Psoas muscle (tissue), 8 donors: ENCODE data around the gene HTT. TPM values are rescaled to one million over a fixed set of nuclear protein-coding genes. Genes with fewer than 3 reads are reported as not detected.

Experiments used
- ATAC-seq, 4 donors: fragments of 200-7000 bp; cut with Tn5 transposase; one replicate each; pipeline ENCODE4 v1.9.1; 2020; ENCODE audit warnings: moderate library complexity in 3 of 4, mild to moderate bottlenecking in 2 of 4
- DNase-seq, 2 donors: peaks; one replicate each; pipeline ENCODE4 v3.0.0-alpha.2; 2020
- H3K27ac ChIP-seq: fragments of 200-600 bp; one replicate; pipeline ENCODE4 v1.8.0; 2022
- H3K27me3 ChIP-seq, 3 donors: fragments of 200-600 bp in 1 of 3; one replicate each; pipeline versions ENCODE4 v1.6.1 to v1.8.0; 2013 to 2022; ENCODE audit warnings: low read length in 2 of 3, mild to moderate bottlenecking in 2 of 3, moderate library complexity in 1 of 3; ENCODE audit not compliant: insufficient read depth in 3 of 3
- H3K36me3 ChIP-seq, 2 donors: fragments of 200-600 bp in 1 of 2; one replicate each; pipeline versions ENCODE4 v1.6.1 to v1.8.0; 2013 to 2022; ENCODE audit warnings: low read depth in 1 of 2, mild to moderate bottlenecking in 1 of 2, moderate library complexity in 1 of 2; ENCODE audit not compliant: insufficient read depth in 1 of 2
- H3K4me1 ChIP-seq: fragments of 200-600 bp; one replicate; pipeline ENCODE4 v1.8.0; 2022
- H3K4me3 ChIP-seq: fragments of 200-600 bp; one replicate; pipeline ENCODE4 v1.8.0; 2022; ENCODE audit warnings: mild to moderate bottlenecking
- H3K9me3 ChIP-seq: fragments of 200-600 bp; one replicate; pipeline ENCODE4 v1.8.0; 2022
- WGBS, 3 donors: extraction: QIAGEN DNeasy Blood & Tissue Kit; methylation state at CpG; one replicate each; pipeline versions ENCODE4 v1.1.6 to v1.1.7; 2013; 5-methylcytosine and 5-hydroxymethylcytosine counted together
- intact Hi-C, 2 donors: fragments of 100-400 bp; cut with DNase I; formaldehyde crosslinking; loops; one replicate each; pipeline versions ENCODE4 v1.11.0 to v1.14.2; 2022
- polyA plus RNA-seq, 3 donors: library from polyadenylated mRNA; stranded (reverse); fragments of 200-250 nt; gene quantifications; one replicate each; pipeline ENCODE4 v1.2.3, GENCODE V29; 2013
- total RNA-seq, 4 donors: library from RNA; stranded (reverse); fragmentation: NEBNext Ultra II Directional in 2 of 4; extraction: Animal tissue kit (Norgen Biotek cat#: 25700) in 2 of 4; gene quantifications; one replicate each; pipeline versions ENCODE4 v1.2.1 to v1.2.4, GENCODE V29; 2021 to 2023
- TF ChIP-seq, protein P1 (sequence below): fragments of 200-600 bp; IDR thresholded peaks from one replicate; pipeline ENCODE4 v1.8.0; 2022; ENCODE audit warnings: antibody characterized with exemption
- donor health status: healthy with polysubstance abuse.
- donor health status: DM: no; HTN: no; CAD: no; lungs with moderate emphysema.
- donor health status: Bipolar disorder and iron deficiency.
- donor health status: healthy.
- donor health status: DM: yes; HTN: yes; CAD: no.
- donor health status: DM: no; HTN: no; CAD: no.
- donor health status: DM: no; HTN: no; CAD: no.
- donor health status: DM: yes; HTN: yes; CAD: no.

HTT gene
- total and polyA plus RNA-seq, 7 donors: 6.7 to 39.9 (median 29.6) TPM

GRCh38 chr4:3257556-3258482 lies 183.3 kb downstream of the HTT start:
- TF ChIP-seq, protein P1, sequence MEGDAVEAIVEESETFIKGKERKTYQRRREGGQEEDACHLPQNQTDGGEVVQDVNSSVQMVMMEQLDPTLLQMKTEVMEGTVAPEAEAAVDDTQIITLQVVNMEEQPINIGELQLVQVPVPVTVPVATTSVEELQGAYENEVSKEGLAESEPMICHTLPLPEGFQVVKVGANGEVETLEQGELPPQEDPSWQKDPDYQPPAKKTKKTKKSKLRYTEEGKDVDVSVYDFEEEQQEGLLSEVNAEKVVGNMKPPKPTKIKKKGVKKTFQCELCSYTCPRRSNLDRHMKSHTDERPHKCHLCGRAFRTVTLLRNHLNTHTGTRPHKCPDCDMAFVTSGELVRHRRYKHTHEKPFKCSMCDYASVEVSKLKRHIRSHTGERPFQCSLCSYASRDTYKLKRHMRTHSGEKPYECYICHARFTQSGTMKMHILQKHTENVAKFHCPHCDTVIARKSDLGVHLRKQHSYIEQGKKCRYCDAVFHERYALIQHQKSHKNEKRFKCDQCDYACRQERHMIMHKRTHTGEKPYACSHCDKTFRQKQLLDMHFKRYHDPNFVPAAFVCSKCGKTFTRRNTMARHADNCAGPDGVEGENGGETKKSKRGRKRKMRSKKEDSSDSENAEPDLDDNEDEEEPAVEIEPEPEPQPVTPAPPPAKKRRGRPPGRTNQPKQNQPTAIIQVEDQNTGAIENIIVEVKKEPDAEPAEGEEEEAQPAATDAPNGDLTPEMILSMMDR: no peak
- peak; percentile 10 to 38 for DNase-seq
- Histone ChIP-seq H3K27ac (no peak overlapping the region), H3K9me3 (no peaks in the 10 kb centered on the region), H3K27me3 (no peaks in the 10 kb centered on the region), H3K4me3 (no peak overlapping the region), H3K36me3 (peaks cover 0 to 16% of the 10 kb centered on the region in 2 donors), H3K4me1 (no peaks in the 10 kb centered on the region)
- 75 to 90% (median 81%) methylated on average over 29 of the region's 29 CpGs for WGBS, 3 donors
- ATAC-seq: peak in 3 of 4 donors; percentile 42 to 72 (median 48)
- intact Hi-C loops: no loop called here

- H3K27ac ChIP-seq: no peak overlapping the region
- TF ChIP-seq, protein P1: no peak
- DNase-seq: no peak
- H3K36me3 ChIP-seq: no peaks in the 10 kb centered on the region
- no peaks in the 10 kb centered on the region for H3K27me3 ChIP-seq
- no peak for ATAC-seq
- H3K9me3 ChIP-seq: no peaks in the 10 kb centered on the region
- WGBS, 3 donors: 92% methylated on average over 34 to 35 of the region's 35 CpGs
- intact Hi-C loops: no loop called here
- H3K4me1 ChIP-seq: no peaks in the 10 kb centered on the region
- no peak overlapping the region for H3K4me3 ChIP-seq
Measured at GRCh38 chr4:3261411-3262207, 187.1 kb downstream of the HTT start.

DNA sequence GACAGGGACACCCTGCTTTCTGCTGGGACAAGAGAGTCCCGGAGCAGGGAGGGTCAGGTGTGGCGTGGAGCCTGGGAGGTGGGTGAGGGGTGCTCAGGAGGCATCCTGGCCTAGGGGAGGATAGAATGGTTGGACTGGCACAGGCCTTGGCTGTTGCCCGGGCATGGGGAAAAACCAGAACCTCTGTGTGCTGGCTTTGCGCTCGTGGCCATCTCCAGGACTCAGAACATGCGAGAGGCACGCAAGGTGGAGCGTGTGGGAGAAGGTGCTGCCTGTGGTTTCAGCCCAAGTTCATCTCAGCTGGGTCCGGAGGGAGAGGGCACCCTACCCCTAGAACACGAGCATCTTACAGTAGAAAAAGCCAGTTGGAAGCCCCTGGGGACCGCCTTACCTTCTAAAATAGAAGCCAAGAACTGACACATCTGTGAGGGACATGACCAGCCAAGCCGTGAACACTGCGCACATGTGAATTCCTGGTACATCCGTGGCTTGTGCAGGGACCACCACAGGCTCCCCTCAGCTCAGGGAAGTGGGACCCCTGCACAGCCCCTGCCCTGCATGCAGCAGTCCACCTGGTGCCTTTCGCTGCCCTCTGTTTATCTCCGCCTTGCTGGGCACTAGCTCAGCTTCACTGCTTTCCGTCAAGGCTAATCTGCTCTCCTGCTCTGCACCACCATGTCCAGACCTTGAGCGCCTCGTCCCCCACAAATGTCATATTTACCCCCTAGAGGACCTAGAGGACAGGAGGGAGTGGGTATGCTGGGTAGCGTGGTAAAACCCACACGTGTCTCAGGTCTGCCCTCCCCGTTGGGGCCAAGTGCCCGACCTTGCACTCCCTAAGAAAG lies 187.9 kb downstream of the HTT start:
- WGBS, 3 donors: 86 to 92% (median 89%) methylated on average over 23 of the region's 23 CpGs
- H3K27ac ChIP-seq: no peak overlapping the region
- H3K27me3 ChIP-seq: no peaks in the 10 kb centered on the region
- no peaks in the 10 kb centered on the region for H3K4me1 ChIP-seq
- peak in 1 of 2 donors; percentile 28 for DNase-seq
- no peaks in the 10 kb centered on the region for H3K9me3 ChIP-seq
- no peak overlapping the region for H3K4me3 ChIP-seq
- TF ChIP-seq, protein P1: no peak
- H3K36me3 ChIP-seq: no peaks in the 10 kb centered on the region
- intact Hi-C loops: no loop called here
- ATAC-seq: no peak

DNA sequence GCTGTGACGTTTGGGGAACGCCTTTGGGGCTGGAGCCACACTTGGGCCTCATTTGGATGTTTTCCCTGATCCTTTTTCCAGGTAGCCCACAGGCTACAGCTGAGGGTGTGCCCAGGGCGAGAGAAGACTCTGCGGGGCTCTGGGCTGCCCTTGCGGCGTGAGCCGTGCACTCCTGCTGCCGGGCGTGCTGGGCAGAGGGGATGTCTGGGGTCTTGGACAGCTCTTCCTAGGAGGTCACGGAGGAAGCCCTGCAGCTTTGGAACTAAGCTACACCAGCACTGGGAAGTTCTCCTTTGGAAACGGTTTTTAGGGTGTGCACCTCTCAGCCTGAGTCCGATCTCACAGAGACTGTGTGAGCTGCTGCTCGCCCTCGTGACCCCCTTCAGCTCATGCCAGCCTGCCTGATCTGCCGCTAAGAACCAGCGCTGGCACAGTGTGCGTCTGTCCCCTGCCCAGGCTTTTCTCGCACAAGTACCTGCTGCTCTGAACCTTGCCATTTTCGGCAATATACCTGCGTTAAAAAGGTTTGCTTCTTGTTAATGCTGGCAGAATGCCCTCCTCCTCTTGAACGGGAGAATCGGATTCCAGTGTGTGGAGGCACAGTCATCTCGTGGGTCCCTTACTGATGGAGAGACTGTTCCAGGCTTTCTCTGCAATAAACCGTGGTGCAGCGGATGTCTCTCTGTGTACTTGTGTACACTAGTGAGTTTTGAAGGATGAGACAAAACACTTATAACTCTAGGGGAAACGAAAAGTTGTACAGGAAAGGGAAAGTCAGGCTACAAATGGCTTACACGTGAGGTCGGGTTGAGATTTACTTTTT lies 188.8 kb downstream of the HTT start:
- 82 to 87% (median 86%) methylated on average over 28 of the region's 28 CpGs for WGBS, 3 donors
- H3K4me3 ChIP-seq: no peak overlapping the region
- ATAC-seq (no peak), DNase-seq (no peak)
- no peaks in the 10 kb centered on the region for H3K4me1 ChIP-seq
- no peaks in the 10 kb centered on the region for H3K9me3 ChIP-seq
- H3K36me3 ChIP-seq: no peaks in the 10 kb centered on the region
- intact Hi-C loops: no loop called here
- no peaks in the 10 kb centered on the region for H3K27me3 ChIP-seq
- no peak overlapping the region for H3K27ac ChIP-seq
- TF ChIP-seq, protein P1: no peak
